DOHH2 (cell line): ENCODE measurements around the gene GFRA1.

Experiments used
- H3F3A ChIP-seq: fragments of 200-600 bp; sonication (generic), shearing (Covaris generic); 2 replicates; pipeline ENCODE4 v1.6.0; 2016; ENCODE audit warnings: antibody characterized with exemption, mild to moderate bottlenecking; ENCODE audit not compliant: control insufficient read depth, insufficient read depth
- H3K27ac ChIP-seq: fragments of 200-600 bp; sonication (generic); 2 replicates; pipeline ENCODE4 v1.5.1; 2014; ENCODE audit warnings: low read depth, mild to moderate bottlenecking, low read length, moderate library complexity
- H3K27me3 ChIP-seq: fragments of 200-600 bp; sonication (generic); 2 replicates; pipeline ENCODE4 v1.6.1; 2014; ENCODE audit warnings: mild to moderate bottlenecking, low read length, mixed read lengths; ENCODE audit not compliant: control insufficient read depth
- H3K36me3 ChIP-seq: fragments of 200-600 bp; sonication (generic); 2 replicates; pipeline ENCODE4 v1.6.1; 2014; ENCODE audit warnings: mild to moderate bottlenecking, low read length, moderate library complexity, mixed read lengths; ENCODE audit not compliant: control insufficient read depth
- H3K4me1 ChIP-seq: fragments of 200-600 bp; sonication (generic); 2 replicates; pipeline ENCODE4 v1.6.1; 2014; ENCODE audit warnings: mild to moderate bottlenecking, low read length, mixed read lengths; ENCODE audit not compliant: control insufficient read depth
- H3K4me2 ChIP-seq: fragments of 200-600 bp; sonication (generic); 2 replicates; pipeline ENCODE4 v1.6.0; 2014; ENCODE audit warnings: mild to moderate bottlenecking, low read length, moderate library complexity
- H3K4me3 ChIP-seq: fragments of 200-600 bp; sonication (generic); 2 replicates; pipeline ENCODE4 v1.5.1; 2014; ENCODE audit warnings: mild to moderate bottlenecking, low read length, mixed read lengths
- H3K79me2 ChIP-seq: fragments of 200-600 bp; sonication (generic); 2 replicates; pipeline ENCODE4 v1.6.1; 2014; ENCODE audit warnings: mild to moderate bottlenecking, low read length, mixed read lengths; ENCODE audit not compliant: control insufficient read depth
- H3K9me2 ChIP-seq: fragments of 200-600 bp; sonication (generic); replicated peaks from 2 replicates; pipeline ENCODE4 v1.6.1; 2014; ENCODE audit warnings: mild to moderate bottlenecking, low read length, mixed read lengths; ENCODE audit not compliant: control insufficient read depth
- H3K9me3 ChIP-seq: fragments of 200-600 bp; sonication (generic); 2 replicates; pipeline ENCODE4 v1.6.1; 2014; ENCODE audit warnings: antibody characterized with exemption, low read length, mixed read lengths; ENCODE audit not compliant: control insufficient read depth, insufficient read depth
- H4K20me1 ChIP-seq: fragments of 200-600 bp; sonication (generic); 2 replicates; pipeline ENCODE4 v1.6.0; 2014; ENCODE audit warnings: low read depth, mild to moderate bottlenecking, antibody characterized with exemption, low read length, moderate library complexity; ENCODE audit not compliant: control insufficient read depth, insufficient read depth
- CTCF ChIP-seq: fragments of 200-600 bp; sonication (generic); IDR thresholded peaks from one replicate; pipeline ENCODE4 v1.5.1; 2014; ENCODE audit warnings: antibody characterized with exemption, mild to moderate bottlenecking, low read depth, low read length; ENCODE audit not compliant: poor library complexity, severe bottlenecking
- EZH2phosphoT487 ChIP-seq: fragments of 200-600 bp; sonication (generic); IDR thresholded peaks from 2 replicates; pipeline ENCODE4 v1.6.1; 2017; ENCODE audit warnings: borderline replicate concordance, mild to moderate bottlenecking, antibody characterized with exemption, low read length, moderate library complexity, mixed read lengths

GFRA1 gene

GRCh38 chr10:116156819-116157218, 116.2 kb downstream of the GFRA1 start:
- Histone ChIP-seq H3K27ac (no peak overlapping the region), H3K4me1 (no peaks in the 10 kb centered on the region), H3K4me3 (no peak overlapping the region), H3K27me3 (no peaks in the 10 kb centered on the region), H3K9me3 (no peaks in the 10 kb centered on the region), H3K9me2 (no peaks in the 10 kb centered on the region), H3K36me3 (no peaks in the 10 kb centered on the region), H3K79me2 (no peaks in the 10 kb centered on the region), H3K4me2 (no peak overlapping the region), H3F3A (no peaks in the 10 kb centered on the region), H4K20me1 (no peaks in the 10 kb centered on the region)
- no peak for TF ChIP-seq EZH2phosphoT487
- TF ChIP-seq CTCF = no peak

GRCh38 chr10:116155191-116155590, 117.8 kb downstream of the GFRA1 start:
- Histone ChIP-seq H3K27me3 (no peaks in the 10 kb centered on the region), H3K9me3 (no peaks in the 10 kb centered on the region), H4K20me1 (no peaks in the 10 kb centered on the region), H3K79me2 (no peaks in the 10 kb centered on the region), H3K4me1 (no peaks in the 10 kb centered on the region), H3K9me2 (no peaks in the 10 kb centered on the region), H3K4me2 (no peak overlapping the region), H3K36me3 (no peaks in the 10 kb centered on the region), H3F3A (no peaks in the 10 kb centered on the region), H3K4me3 (no peak overlapping the region), H3K27ac (no peak overlapping the region)
- TF ChIP-seq EZH2phosphoT487 (no peak), CTCF (no peak)

GRCh38 chr10:116154651-116155050, 118.4 kb downstream of the GFRA1 start:
- Histone ChIP-seq H3K27me3 (no peaks in the 10 kb centered on the region), H3K9me2 (no peaks in the 10 kb centered on the region), H3K4me1 (no peaks in the 10 kb centered on the region), H3K9me3 (no peaks in the 10 kb centered on the region), H3K79me2 (no peaks in the 10 kb centered on the region), H4K20me1 (no peaks in the 10 kb centered on the region), H3K27ac (no peak overlapping the region), H3K36me3 (no peaks in the 10 kb centered on the region), H3F3A (no peaks in the 10 kb centered on the region), H3K4me3 (no peak overlapping the region), H3K4me2 (no peak overlapping the region)
- TF ChIP-seq CTCF (no peak), EZH2phosphoT487 (no peak)

- no peaks in the 10 kb centered on the region for H3K79me2 ChIP-seq
- no peak overlapping the region for H3K4me3 ChIP-seq
These were observed 121.9 kb downstream of the GFRA1 start for GRCh38 chr10:116151076-116151475.

More at GRCh38 chr10:116151076-116151475, 121.9 kb downstream of the GFRA1 start:
- Histone ChIP-seq H3K36me3 (no peaks in the 10 kb centered on the region), H3K9me2 (no peaks in the 10 kb centered on the region), H3K27me3 (no peaks in the 10 kb centered on the region), H3F3A (no peaks in the 10 kb centered on the region), H3K4me1 (no peaks in the 10 kb centered on the region), H3K27ac (no peak overlapping the region), H4K20me1 (no peaks in the 10 kb centered on the region), H3K4me2 (no peak overlapping the region), H3K9me3 (no peaks in the 10 kb centered on the region)
- no peak for TF ChIP-seq CTCF
- TF ChIP-seq EZH2phosphoT487 = no peak
